CD4-positive, CD25-positive, alpha-beta regulatory T cell (primary cell): ENCODE results near the gene MTSS2. TPM values are rescaled to one million over a fixed set of nuclear protein-coding genes. Genes with fewer than 3 reads are reported as not detected.
A peak's percentile ranks its signal among the peaks of the same experiment; 100 is the strongest.

Source experiments
- ATAC-seq, 2 donors: fragments of 150-1000 bp; cut with Tn5 transposase; one replicate each; pipeline ENCODE4 v1.10.0; 2021; ENCODE audit warnings: low read depth in 2 of 2, moderate number of reproducible peaks in 2 of 2, moderate library complexity in 1 of 2
- DNase-seq, 3 donors: peaks; one replicate each; pipeline versions ENCODE4 v3.0.0 to v3.0.0-alpha.2; 2012 to 2022; ENCODE audit warnings: mixed read lengths in 1 of 3
- H3K27ac ChIP-seq: one replicate; pipeline ENCODE4 v1.7.0; 2013; ENCODE audit warnings: mild to moderate bottlenecking, low read length; ENCODE audit not compliant: insufficient read depth, poor library complexity, severe bottlenecking
- H3K27me3 ChIP-seq: one replicate; pipeline ENCODE4 v1.7.0; 2013; ENCODE audit warnings: low read length; ENCODE audit not compliant: control insufficient read depth, insufficient read depth
- H3K36me3 ChIP-seq: one replicate; pipeline ENCODE4 v1.7.0; 2013; ENCODE audit warnings: mild to moderate bottlenecking, low read length, moderate library complexity; ENCODE audit not compliant: control insufficient read depth, insufficient read depth
- H3K4me1 ChIP-seq: 2 replicates; pipeline ENCODE4 v1.7.0; 2013; ENCODE audit warnings: mild to moderate bottlenecking, low read length; ENCODE audit not compliant: insufficient read depth, control insufficient read depth, poor library complexity, severe bottlenecking
- H3K4me3 ChIP-seq: one replicate; pipeline ENCODE4 v1.7.0; 2013; ENCODE audit warnings: low read depth, mild to moderate bottlenecking, low read length, moderate library complexity
- H3K9me3 ChIP-seq, 2 experiments: 1 replicate in 1 of 2; 2 replicates in 1 of 2; pipeline ENCODE4 v1.7.0; 2013; ENCODE audit warnings: low read length in 2 of 2, mild to moderate bottlenecking in 1 of 2, moderate library complexity in 1 of 2; ENCODE audit not compliant: control insufficient read depth in 2 of 2
- H3K27ac Mint-ChIP-seq, 3 donors: one replicate each; pipeline ENCODE4 v1.8.0; 2020 to 2022; ENCODE audit warnings: mild to moderate bottlenecking in 3 of 3, mixed read lengths in 3 of 3, moderate library complexity in 2 of 3
- H3K27me3 Mint-ChIP-seq: one replicate; pipeline ENCODE4 v1.8.0; 2022; ENCODE audit warnings: mild to moderate bottlenecking, mixed read lengths
- H3K36me3 Mint-ChIP-seq: one replicate; pipeline ENCODE4 v1.8.0; 2020; ENCODE audit warnings: mixed read lengths
- H3K4me1 Mint-ChIP-seq, 4 donors: one replicate each; pipeline ENCODE4 v1.8.0; 2020 to 2022; ENCODE audit warnings: mixed read lengths in 4 of 4, mild to moderate bottlenecking in 1 of 4
- H3K4me3 Mint-ChIP-seq, 4 donors: one replicate each; pipeline ENCODE4 v1.8.0; 2020 to 2022; ENCODE audit warnings: mild to moderate bottlenecking in 4 of 4, mixed read lengths in 4 of 4, moderate library complexity in 3 of 4
- H3K9me3 Mint-ChIP-seq, 7 donors: one replicate each; pipeline ENCODE4 v1.8.0; 2020 to 2022; ENCODE audit warnings: mixed read lengths in 7 of 7, mild to moderate bottlenecking in 3 of 7, moderate library complexity in 2 of 7
- polyA plus RNA-seq, 4 donors: library from polyadenylated mRNA; unstranded; fragments of 300-500 nt; fragmentation: Illumina TruSeq; gene quantifications; one replicate each; pipeline ENCODE4 v1.2.3, GENCODE V29; 2021
- total RNA-seq: library from RNA; stranded (reverse); gene quantifications from one replicate; pipeline ENCODE4 v1.2.3, GENCODE V29; 2022

MTSS2 gene
- total and polyA plus RNA-seq, 5 donors from 2014 or later = 2.9 TPM; not detected in 4

GRCh38 chr16:70720425-70721201 lies 34.8 kb upstream of the MTSS2 start:
- Mint-ChIP-seq H3K4me3 (no peak overlapping the region), H3K4me1 (peaks cover 0 to 2% (median under 1%) of the 10 kb centered on the region in 4 donors), H3K27me3 (no peaks in the 10 kb centered on the region), H3K27ac (peak overlapping the region in 1 of 3 donors; percentile 48), H3K36me3 (peaks cover 34% of the 10 kb centered on the region), H3K9me3 (peaks cover 0 to 3% (median 0%) of the 10 kb centered on the region in 7 donors)
- Histone ChIP-seq H3K4me3 (no peak overlapping the region), H3K9me3 (no peaks in the 10 kb centered on the region), H3K27me3 (no peaks in the 10 kb centered on the region), H3K27ac (no peak overlapping the region), H3K4me1 (no peaks in the 10 kb centered on the region), H3K36me3 (peaks cover 10% of the 10 kb centered on the region)
- ATAC-seq (no peak), DNase-seq (no peak)

GRCh38 chr16:70717065-70717464 lies 31.2 kb upstream of the MTSS2 start:
- H3K4me1 ChIP-seq = no peaks in the 10 kb centered on the region

GRCh38 chr16:70715860-70716357 lies 30.1 kb upstream of the MTSS2 start:
- no peak overlapping the region for H3K27ac ChIP-seq
- peaks cover 22% of the 10 kb centered on the region for H3K36me3 Mint-ChIP-seq
- DNase-seq (no peak), ATAC-seq (no peak)
- no peaks in the 10 kb centered on the region for H3K4me1 ChIP-seq
- peaks cover 10% of the 10 kb centered on the region for H3K36me3 ChIP-seq
- H3K27me3 Mint-ChIP-seq = no peaks in the 10 kb centered on the region
- no peaks in the 10 kb centered on the region for H3K27me3 ChIP-seq
- no peaks in the 10 kb centered on the region for H3K9me3 ChIP-seq
- H3K9me3 Mint-ChIP-seq = peaks cover 0 to 3% (median 0%) of the 10 kb centered on the region in 7 donors
- no peak overlapping the region for H3K4me3 Mint-ChIP-seq
- no peak overlapping the region for H3K4me3 ChIP-seq
- H3K4me1 Mint-ChIP-seq = peaks cover 0 to 1% (median 0%) of the 10 kb centered on the region in 4 donors
- H3K27ac Mint-ChIP-seq = peak overlapping the region in 1 of 3 donors; percentile 62

More at GRCh38 chr16:70717065-70717464, 31.2 kb upstream of the MTSS2 start:
- Histone ChIP-seq H3K9me3 (no peaks in the 10 kb centered on the region), H3K27me3 (no peaks in the 10 kb centered on the region), H3K4me3 (no peak overlapping the region), H3K27ac (no peak overlapping the region), H3K36me3 (peaks cover 10% of the 10 kb centered on the region)
- Mint-ChIP-seq H3K36me3 (peaks cover 23% of the 10 kb centered on the region), H3K4me1 (peaks cover 0 to 1% (median 0%) of the 10 kb centered on the region in 4 donors), H3K4me3 (no peak overlapping the region), H3K27ac (no peak overlapping the region), H3K27me3 (no peaks in the 10 kb centered on the region), H3K9me3 (peaks cover 0 to 3% (median 0%) of the 10 kb centered on the region in 7 donors)
- ATAC-seq (no peak), DNase-seq (no peak)

GRCh38 chr16:70715055-70715858 lies 29.4 kb upstream of the MTSS2 start:
- Histone ChIP-seq H3K4me1 (no peaks in the 10 kb centered on the region), H3K27ac (no peak overlapping the region), H3K36me3 (peaks cover 5% of the 10 kb centered on the region), H3K27me3 (no peaks in the 10 kb centered on the region), H3K4me3 (no peak overlapping the region), H3K9me3 (no peaks in the 10 kb centered on the region)
- Mint-ChIP-seq H3K36me3 (peaks cover 16% of the 10 kb centered on the region), H3K4me3 (no peak overlapping the region), H3K9me3 (peaks cover 0 to 3% (median 0%) of the 10 kb centered on the region in 7 donors), H3K27ac (peak overlapping the region in 1 of 3 donors; percentile 58), H3K27me3 (no peaks in the 10 kb centered on the region), H3K4me1 (peaks cover 0 to 1% (median 0%) of the 10 kb centered on the region in 4 donors)
- DNase-seq (no peak), ATAC-seq (no peak)

- Histone ChIP-seq H3K27ac (no peak overlapping the region), H3K4me1 (no peaks in the 10 kb centered on the region), H3K36me3 (peaks cover 2% of the 10 kb centered on the region), H3K9me3 (no peaks in the 10 kb centered on the region), H3K27me3 (no peaks in the 10 kb centered on the region), H3K4me3 (no peak overlapping the region)
- DNase-seq (no peak), ATAC-seq (no peak)
- H3K27me3 Mint-ChIP-seq = no peaks in the 10 kb centered on the region
- no peaks in the 10 kb centered on the region for H3K9me3 Mint-ChIP-seq
- H3K4me3 Mint-ChIP-seq = no peak overlapping the region
- H3K27ac Mint-ChIP-seq = peak overlapping the region in 1 of 3 donors; percentile 58
- no peaks in the 10 kb centered on the region for H3K4me1 Mint-ChIP-seq
- peaks cover 10% of the 10 kb centered on the region for H3K36me3 Mint-ChIP-seq
Measured at GRCh38 chr16:70714581-70715054, 28.8 kb upstream of the MTSS2 start.

- no peak overlapping the region for H3K27ac Mint-ChIP-seq
- Histone ChIP-seq H3K4me1 (no peaks in the 10 kb centered on the region), H3K27me3 (no peaks in the 10 kb centered on the region), H3K4me3 (no peak overlapping the region), H3K36me3 (peaks cover 2% of the 10 kb centered on the region), H3K27ac (no peak overlapping the region), H3K9me3 (no peaks in the 10 kb centered on the region)
- DNase-seq = no peak
- H3K4me3 Mint-ChIP-seq = no peak overlapping the region
- no peaks in the 10 kb centered on the region for H3K4me1 Mint-ChIP-seq
- no peaks in the 10 kb centered on the region for H3K9me3 Mint-ChIP-seq
- peaks cover 4% of the 10 kb centered on the region for H3K36me3 Mint-ChIP-seq
- no peak for ATAC-seq
- H3K27me3 Mint-ChIP-seq = no peaks in the 10 kb centered on the region
Measured at GRCh38 chr16:70713824-70714223, 28.0 kb upstream of the MTSS2 start.

- Mint-ChIP-seq H3K9me3 (no peaks in the 10 kb centered on the region), H3K27me3 (no peaks in the 10 kb centered on the region), H3K4me1 (no peaks in the 10 kb centered on the region), H3K27ac (no peak overlapping the region), H3K4me3 (no peak overlapping the region), H3K36me3 (peaks cover 4% of the 10 kb centered on the region)
- Histone ChIP-seq H3K27ac (no peak overlapping the region), H3K9me3 (no peaks in the 10 kb centered on the region), H3K4me3 (no peak overlapping the region), H3K27me3 (no peaks in the 10 kb centered on the region), H3K4me1 (no peaks in the 10 kb centered on the region), H3K36me3 (peaks cover 2% of the 10 kb centered on the region)
- ATAC-seq (no peak), DNase-seq (no peak)
Measured at GRCh38 chr16:70713342-70713741, 27.5 kb upstream of the MTSS2 start.
